NK-92 treated with Interleukin-12 subunit alpha and Interleukin-12 subunit beta, amount 100 ng/mL, for 24 hours (cell line): ENCODE measurements around the gene AFTPH.

Source experiments
- DNase-seq: peaks from one replicate; lab custom pipeline; 2025; lab: John Stamatoyannopoulos, UW

The AFTPH gene

DNA sequence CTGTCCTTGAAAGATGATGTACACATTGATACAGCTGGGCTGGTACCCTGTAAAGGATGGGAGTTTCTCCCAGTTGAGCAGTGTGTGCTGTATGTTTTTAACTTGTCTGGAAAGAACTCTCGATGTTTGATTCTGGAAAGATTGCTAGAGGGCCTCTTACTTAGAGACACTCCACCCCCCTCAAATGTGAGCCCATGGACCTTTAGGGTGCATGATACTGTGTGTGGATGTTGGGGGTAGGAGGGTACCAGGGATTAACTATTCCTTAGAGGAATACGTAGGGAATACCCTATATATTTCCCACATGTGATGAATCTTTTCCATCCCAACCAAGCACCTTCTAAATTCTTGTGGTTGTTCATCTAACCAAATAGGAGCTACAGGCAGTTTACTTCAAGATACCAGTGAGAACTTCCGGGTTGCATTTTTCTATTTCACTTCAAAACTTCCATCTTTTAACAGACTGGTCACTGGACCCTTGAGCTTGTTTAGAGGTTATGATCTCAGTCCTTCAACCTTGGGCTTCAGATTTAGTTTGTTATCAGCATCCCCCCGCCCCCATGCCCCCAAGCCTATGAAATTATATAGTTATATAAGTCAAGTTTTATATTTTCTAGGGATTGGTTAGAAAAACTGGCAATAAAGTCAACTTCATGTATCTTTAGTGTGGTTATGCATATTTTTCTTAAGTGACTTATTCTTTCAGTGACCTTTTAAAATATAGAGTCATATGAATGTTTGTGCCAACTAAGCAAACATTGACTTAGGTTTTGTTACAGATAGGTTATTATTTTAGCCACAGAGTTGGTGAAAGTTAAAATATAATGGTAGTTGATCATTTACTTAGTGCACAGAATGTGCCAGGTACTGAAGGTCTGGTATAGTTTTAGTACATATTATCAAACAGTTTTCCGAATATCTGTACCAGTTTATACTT, 18.2 kb downstream of the AFTPH start:
- no peak for DNase-seq

DNA sequence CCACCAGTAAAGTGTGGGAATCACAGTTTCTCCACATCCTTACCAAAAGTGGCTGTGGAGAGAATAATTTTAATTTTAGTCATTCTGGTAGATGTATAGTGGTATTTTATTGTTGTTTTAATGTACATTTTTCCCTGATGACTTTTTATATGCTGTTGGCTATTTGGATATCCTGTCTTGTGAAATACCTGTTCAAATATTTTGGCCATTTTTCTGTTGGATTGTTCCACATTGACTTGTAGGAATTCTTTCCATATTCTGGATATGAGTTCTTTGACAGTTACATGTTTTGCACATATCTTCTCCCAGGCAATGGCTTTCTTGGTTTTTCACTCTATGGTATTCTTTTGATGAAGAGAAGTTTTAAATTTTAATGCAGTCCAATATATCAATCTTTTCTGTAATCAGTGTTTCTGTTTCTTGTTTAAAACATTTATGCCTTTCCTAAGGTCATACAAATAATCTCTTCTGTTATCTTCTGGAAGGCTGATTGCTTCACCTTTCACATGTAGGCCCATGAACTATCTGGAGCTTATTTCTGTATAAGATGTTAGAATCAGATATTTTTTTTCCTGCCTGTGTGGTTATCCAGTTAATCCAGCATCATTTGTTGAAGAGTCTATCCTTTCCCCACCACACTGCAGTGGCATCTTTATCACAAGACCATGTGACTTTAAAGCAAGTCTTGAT, 19.0 kb downstream of the AFTPH start:
- no peak for DNase-seq

DNA sequence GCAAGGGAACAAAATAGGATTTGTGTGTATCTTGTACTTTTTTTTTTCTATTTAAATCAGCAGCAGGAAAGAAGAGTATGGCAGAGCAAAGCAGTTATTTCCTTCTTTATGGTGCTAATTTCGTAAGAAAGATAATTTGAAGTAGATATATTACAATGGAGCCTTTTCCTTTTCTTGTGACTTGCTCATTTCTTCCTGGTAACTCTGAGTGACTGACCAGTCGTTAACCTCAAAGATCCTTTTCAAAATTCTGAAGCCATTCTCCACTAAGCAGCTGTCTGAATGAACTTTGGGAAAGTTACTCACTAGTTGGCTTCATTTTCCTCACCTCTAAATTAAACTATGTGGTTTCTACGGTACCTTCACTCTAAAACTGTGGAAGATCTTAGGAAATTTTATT, 24.6 kb downstream of the AFTPH start:
- no peak for DNase-seq

DNA sequence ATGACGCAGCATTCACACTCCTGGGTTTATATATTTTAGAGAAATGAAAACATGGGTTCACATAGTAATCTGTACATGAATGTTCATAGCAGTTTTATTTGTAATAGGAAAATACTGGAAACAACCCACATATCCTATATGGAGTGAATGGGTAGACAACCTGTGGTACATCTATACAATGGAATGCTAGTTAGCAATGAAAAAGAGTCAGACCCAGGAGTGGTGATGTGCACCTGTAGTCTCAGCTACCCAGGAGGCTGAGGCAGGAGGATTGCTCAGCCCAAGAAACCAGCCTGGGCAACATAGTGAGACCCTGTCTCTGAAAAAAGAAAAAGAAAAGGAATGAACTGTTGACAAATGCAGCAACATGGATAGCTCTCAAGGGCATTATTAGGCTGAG, 25.9 kb downstream of the AFTPH start:
- DNase-seq, result no peak

DNA sequence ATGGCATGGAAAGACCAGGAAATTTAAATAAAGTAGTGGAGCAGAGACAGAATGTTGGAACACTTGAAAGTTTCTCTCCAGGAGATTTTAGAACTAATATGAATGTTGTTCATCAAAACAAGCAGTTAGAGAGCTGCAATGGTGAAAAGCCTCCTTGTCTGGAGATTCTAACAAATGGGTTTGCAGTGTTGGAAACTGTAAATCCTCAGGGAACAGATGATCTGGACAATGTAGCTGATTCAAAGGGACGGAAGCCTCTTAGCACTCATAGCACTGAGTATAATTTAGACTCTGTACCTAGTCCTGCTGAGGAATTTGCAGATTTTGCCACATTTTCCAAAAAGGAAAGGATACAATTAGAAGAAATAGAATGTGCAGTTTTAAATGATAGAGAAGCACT, 27.7 kb downstream of the AFTPH start:
- DNase-seq, result no peak

DNA sequence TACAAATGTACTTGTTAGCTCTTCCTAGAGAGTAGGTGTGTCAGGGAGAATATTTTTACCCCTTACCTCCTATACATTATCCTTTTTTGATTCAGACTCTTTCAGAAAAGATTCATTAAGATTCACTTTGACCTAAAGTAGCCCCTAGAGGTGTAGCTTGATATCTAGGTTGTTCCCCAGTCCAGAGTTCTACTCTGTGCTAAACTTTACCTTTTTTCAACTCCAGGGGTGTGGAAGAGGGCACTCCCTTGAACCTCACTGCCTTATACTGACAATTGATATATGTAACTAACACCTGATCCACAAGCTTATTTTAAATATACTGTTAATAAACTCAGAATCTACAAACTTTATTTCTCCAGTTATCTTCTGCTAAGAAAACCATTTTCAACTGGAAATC, 30.0 kb downstream of the AFTPH start:
- DNase-seq, result no peak

DNA sequence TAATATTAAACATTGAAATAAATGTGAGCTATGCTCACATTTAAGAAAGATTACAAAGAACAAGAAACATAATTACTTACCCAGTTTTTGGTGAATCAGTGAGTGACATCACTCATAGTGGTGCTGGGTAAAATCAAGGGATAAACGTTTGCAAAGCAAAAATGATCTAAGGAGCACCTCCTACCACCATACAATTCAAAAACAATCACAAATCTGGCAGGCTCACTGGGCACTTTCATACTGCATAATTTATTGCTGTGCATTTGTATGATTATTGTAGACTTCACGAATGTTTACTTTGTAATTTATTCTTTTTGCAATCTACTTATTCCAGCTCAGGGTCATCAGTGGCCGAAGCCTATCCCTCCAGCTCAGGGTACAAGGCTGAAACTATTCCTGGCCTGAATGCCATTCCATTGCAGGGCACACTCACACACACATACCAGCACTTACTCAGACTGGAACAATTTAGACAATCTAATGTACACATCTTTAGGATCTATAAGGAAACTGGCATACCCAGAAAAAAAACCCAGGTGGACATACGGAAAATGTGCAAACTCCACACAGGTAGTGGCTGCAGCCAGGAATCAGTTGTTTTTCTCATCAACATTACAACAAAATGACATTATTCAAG, 34.4 kb downstream of the AFTPH start:
- no peak for DNase-seq

DNA sequence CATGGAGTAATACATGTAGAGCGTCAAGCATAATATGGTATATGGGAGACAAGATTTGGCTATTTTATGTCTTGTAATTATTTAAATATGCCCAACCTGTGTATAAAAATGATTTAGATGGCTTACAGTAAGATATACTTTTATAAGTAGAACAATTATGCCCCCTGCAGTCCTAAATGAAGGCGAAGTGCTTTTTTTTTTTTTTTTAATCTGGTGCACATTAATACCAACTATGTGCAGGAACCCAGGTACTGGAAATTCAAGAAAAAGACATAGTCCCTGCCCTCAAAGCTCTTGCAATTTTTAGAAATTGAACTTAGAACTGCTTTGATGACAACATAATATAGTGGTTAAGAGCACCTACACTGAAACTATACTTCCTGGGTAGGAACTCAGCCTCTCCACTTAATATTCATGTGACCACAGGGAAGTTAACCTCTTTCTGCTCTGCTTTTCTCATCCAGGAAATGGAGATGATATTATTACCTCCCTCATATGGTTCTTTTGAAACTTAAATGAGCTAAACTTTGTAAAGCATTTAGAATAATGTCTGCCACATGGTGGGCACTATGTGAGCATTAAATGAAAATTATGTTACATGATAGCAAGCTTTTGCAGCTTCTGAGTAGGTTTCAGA, 38.1 kb downstream of the AFTPH start:
- no peak for DNase-seq

DNA sequence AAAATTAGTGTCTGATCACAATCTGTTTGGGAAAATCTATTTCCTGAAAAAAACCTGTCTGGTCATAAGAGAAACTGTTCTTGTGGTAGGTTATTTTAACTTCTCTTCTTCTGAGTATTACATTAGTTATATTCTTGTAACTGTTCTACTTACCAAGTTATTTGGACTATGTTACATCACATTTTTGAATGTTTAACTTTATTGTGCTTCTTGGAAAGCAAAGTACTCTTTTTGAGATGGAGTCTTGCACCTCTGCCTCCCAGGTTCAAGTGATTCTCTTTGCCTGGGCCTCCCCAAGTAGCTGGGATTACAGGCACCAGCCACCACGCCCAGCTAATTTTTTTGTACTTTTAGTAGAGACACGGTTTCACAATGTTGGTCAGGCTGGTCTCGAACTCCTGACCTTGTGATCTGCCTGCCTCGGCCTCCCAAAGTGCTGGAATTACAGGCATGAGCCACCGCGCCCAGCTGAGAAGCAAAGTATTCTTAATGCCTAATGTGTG, 39.4 kb downstream of the AFTPH start:
- DNase-seq, result no peak

DNA sequence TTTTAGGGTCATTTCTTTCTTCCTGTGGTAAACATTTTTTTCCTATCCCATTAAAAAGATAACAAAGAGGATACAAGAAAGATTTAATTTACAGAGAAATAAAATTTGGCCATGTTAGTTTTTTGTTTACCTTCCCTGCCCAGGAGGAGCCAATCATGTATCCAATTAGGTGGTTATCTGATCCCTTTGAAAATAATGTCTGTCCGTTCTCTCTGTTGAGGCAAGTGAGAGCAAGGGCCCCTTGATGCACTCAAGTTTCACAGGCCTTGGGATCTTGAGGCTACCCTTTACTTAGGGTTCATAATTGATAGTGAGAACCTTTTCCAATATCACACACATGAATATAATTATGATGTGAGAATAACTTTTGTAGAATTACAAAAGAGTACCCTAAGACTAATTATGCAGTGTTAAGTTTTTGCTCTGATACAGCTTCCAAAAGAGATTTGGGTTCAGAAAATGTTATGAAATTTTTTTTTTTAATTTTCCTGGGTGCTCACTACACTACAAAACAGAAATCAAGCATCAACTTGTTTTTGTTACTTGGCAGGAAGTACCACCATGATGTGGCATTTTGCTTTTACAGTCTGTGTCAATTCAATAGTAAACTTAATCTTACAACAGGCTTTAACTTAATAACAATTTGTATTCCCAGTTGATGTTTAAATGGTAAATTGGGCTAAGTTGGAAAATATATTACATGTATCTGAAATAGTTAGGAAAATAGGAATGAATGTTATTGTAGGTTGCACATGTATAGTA, 42.0 kb downstream of the AFTPH start:
- no peak for DNase-seq

DNA sequence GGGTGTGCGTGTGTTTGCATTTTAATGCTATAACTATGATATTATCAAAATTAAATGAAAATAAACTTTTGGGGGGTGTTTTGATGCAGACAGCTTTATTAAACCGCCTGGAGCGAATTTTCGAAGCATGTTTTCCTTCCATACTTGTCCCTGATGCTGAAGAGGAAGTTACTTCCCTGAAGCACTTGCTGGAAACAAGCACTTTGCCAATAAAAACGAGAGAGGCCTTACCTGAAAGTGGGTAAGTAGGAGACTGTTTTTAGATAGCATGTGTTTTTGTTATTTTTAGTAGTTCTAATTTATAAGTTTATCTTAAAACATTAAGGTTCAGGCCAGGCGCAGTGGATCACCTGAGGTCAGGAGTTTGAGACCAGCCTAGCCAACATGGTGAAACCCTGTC, 43.3 kb downstream of the AFTPH start:
- DNase-seq, result no peak

DNA sequence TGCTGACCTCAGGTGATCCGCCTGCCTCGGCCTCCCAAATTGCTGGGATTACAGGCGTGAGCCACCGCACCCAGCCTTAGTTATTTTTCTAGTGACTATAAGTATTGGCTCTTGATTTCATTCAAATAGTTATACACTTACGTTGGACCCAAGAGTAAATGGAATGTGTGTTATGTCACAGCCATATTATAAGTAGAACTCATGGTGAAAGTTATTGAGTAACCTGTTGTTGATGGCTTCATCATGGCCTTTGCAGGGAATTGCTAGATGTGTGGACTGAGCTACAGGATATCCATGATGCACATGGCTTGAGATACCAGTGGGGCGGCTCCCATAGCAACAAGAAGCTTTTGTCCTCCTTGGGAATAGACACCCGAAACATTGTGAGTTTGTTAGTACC, 44.7 kb downstream of the AFTPH start:
- DNase-seq, result no peak

DNA sequence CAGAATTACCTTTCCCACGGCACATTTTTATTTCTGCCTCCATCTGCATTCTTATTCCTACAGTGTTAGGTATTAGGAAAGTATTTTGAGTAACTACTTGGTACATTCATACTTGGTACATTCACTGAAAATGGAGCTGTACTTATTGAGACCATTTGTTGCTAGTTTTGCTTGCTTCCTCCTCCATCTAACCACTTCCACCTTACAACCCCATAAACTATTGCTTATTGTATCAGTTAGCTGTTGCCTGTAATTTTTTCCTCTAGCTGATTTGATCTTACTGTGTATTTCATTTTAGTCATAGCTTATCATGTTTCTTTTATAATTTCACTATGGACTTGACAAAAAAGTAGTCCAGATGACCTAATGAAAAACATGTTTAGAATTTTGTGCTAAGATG, 50.7 kb downstream of the AFTPH start:
- no peak for DNase-seq

DNA sequence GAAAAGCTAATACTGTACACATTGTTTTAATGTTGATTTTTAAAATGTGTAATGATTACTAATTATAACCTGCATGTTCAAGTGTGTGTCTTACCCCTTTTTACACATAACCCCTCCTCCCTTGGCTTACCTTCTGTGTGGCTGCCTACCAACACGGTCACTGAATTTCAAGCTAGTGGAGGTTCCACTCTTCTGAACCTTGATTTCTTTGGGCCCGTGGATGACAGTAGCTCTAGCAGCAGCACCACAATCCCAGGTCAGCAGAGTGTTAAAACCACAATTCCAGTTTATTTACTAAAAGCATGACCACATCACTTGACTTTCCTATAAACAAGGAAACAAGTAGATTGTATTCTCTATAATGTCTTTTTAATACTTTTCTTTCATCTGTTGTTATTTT, 56.9 kb downstream of the AFTPH start:
- no peak for DNase-seq

DNA sequence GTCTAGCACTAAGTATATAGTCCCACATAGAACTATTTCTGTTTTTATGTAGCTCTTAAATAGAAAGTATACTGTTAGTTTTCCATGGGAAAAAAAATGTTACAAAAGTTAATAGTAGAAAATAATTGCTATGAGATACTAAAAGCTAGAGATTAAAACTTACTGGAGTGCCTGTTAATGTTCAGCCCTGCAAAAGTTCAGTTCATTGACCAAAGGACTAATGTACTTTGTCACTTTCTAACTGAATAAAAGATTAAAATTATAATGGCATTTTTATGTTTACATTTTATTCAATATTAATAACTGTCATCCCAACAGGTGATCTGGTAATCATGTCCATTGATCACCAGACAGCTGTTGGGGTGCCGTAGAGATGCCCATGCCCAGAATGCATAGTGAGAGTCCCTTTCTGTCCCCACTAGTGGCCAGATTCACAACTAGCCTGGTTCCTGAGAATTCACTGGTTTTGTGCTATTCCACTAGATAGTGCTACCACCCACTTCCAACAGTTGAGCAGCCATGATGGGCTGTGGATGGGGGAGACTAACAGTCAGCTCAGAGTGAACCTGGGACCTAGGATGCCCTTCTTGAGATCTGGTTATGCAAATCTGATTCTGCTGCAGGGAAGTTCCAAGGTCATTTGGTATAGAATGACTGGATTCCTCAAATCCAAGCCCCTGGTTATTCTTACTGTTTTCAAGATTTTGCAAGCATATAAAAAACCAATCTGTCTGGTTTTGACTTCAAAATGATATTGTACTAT, 57.8 kb downstream of the AFTPH start:
- DNase-seq, result no peak

DNA sequence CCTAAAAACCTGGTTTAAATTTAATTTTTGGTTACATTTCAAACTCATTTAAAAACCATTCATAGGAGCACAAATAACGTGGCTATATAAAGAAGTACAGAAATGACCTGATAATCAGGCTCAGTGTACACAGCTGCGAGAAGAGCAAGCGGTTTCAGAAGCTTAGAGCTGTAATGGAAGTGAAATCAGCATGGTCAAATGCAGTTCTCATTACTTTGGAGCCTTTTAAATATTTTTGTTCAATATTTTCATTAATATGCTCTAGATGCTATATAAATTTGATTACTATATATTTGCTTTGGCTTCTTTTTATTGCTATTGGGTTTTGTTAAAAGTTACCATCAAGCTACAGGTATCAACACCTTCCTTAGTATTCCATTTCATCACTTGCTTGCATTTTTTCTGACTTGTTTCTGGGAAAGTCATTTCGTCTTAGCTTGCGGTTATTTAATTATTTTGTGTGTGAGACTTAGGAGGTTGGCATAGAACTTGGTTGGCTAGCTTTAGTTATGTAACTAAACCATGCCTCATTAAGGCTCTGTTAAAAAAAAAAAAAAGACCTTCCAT, 58.7 kb downstream of the AFTPH start:
- DNase-seq, result no peak

DNA sequence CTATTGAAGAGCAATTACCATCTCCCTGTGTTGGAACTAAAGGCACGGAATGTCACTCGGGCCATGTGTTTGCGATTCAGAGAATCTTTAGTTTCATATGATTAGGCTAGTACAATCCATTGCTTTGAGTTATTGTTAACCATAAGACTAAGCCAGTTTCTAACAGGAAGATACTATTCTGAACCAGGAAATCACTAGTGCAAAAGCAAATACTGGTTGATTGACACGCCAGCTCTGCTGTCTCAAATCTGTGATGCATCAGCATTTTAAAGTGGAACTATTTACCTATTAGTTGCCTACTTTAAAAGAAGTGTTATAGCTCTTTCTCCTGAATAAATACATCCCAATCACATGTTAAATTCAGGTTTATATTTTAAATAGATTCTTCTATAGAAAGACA, 61.9 kb downstream of the AFTPH start:
- DNase-seq, result no peak

DNA sequence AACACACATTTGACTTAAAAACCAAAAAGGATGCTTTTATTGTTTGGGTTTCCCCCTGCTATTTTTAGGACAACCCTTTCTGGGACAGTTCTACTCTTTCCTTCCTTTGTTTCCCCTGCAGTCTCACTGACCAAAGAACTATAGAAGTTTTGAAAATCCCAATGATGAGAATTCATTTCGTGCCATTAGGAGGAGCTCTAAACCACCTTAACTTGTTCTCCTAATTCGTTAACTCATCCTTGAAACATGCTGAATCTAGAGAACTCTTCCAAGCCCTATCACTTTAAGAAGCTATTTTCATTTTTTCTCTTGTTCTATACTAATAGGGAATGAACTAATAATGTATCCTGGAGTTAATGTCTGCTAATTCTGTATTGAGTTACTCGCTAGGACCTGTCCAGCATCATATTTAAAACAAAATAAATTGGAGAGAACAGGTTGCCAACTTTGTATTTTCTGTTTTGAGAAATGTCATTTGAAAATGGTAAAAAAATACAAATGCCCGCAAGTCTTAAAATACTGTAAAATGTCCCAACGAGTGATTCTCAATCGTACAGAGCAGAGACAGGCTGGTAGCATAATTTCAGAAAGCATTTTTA, 62.9 kb downstream of the AFTPH start:
- no peak for DNase-seq

DNA sequence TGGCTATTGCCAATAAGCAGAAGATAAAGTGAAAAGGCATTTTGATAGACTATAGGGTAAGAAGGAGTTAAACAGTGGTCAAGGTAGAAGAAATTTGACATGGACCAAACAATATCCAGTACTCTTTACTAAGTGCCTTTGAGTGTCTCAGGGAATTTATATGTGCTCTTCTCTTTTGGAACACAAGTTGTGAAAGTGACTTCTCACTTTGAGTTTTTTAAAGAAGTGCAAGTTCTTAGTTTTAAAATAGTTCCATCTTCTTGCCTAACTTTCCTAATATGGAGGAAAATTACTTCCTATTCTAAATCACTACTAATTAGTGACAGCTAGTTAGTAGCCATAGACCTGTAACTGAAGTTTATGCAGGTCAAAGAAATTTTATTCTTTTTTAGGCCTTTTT, 63.4 kb downstream of the AFTPH start:
- DNase-seq, result no peak

DNA sequence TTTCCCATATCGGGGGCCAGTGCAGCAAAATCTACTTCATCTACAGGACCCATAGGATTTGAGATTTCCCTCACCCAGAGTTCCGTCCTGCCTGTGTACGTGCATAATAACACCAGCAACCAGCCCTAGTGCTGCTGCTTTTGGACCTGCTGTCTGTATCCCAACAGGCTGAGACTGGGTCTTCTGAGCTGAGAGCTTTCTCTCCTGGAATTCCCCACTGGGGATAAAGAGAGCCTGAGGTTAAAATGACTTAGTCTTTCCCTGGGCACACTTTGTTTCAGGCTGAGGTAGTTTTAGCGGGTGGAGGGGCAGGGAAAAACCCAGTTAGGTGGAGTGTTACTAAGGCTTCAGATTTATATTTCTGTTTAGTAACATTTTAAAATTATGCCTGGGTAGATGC, 67.1 kb downstream of the AFTPH start:
- DNase-seq, result no peak
